Measurements from ENCODE around the gene VIPR2. TPM values are rescaled to one million over a fixed set of nuclear protein-coding genes. Genes with fewer than 3 reads are reported as not detected.
"Not testable (repeated sequence)": the region's sequence is repeated elsewhere in the genome, so short reads cannot be mapped to it uniquely, and the experiment has no call there.

Gene VIPR2
- total and polyA plus RNA-seq, 9 donors, result 6.7 to 11.3 (median 8.6) TPM

GRCh38 chr7:159107161-159107892, 37.3 kb downstream of the VIPR2 start:
- peak; percentile 82 for DNase-seq
- WGBS (ENCODE audit: insufficient coverage), result 61% methylated on average over 12 of the region's 13 CpGs
- Histone ChIP-seq H3K9me3 (replicated peaks; ENCODE audit: control insufficient read depth, low read depth, low read length) (no peaks in the 10 kb centered on the region), H3K27me3 (ENCODE audit: control insufficient read depth, insufficient read depth, low read length) (no peaks in the 10 kb centered on the region), H3K36me3 (ENCODE audit: control insufficient read depth, insufficient read depth, low read length) (no peaks in the 10 kb centered on the region), H3K27ac (ENCODE audit: low read length) (peak overlapping the region; percentile 62), H3K4me3 (ENCODE audit: low read length) (no peak overlapping the region), H3K4me1 (ENCODE audit: control insufficient read depth, insufficient read depth, low read length) (peaks cover 50% of the 10 kb centered on the region)

GRCh38 chr7:159105832-159106811, 38.5 kb downstream of the VIPR2 start:
- H3K4me3 ChIP-seq (ENCODE audit: low read length), result no peak overlapping the region
- WGBS (ENCODE audit: insufficient coverage), result 59% methylated on average over 12 of the region's 13 CpGs
- DNase-seq, result no peak
- H3K9me3 ChIP-seq (replicated peaks; ENCODE audit: control insufficient read depth, low read depth, low read length), result no peaks in the 10 kb centered on the region
- H3K27me3 ChIP-seq (ENCODE audit: control insufficient read depth, insufficient read depth, low read length), result no peaks in the 10 kb centered on the region
- peak overlapping the region; percentile 62 for H3K27ac ChIP-seq (ENCODE audit: low read length)
- H3K4me1 ChIP-seq (ENCODE audit: control insufficient read depth, insufficient read depth, low read length), result peaks cover 50% of the 10 kb centered on the region
- no peaks in the 10 kb centered on the region for H3K36me3 ChIP-seq (ENCODE audit: control insufficient read depth, insufficient read depth, low read length)

- Histone ChIP-seq H3K36me3 (ENCODE audit: control insufficient read depth, insufficient read depth, low read length) (no peaks in the 10 kb centered on the region), H3K9me3 (replicated peaks; ENCODE audit: control insufficient read depth, low read depth, low read length) (no peaks in the 10 kb centered on the region), H3K4me3 (ENCODE audit: low read length) (no peak overlapping the region), H3K27ac (ENCODE audit: low read length) (no peak overlapping the region), H3K27me3 (ENCODE audit: control insufficient read depth, insufficient read depth, low read length) (no peaks in the 10 kb centered on the region), H3K4me1 (ENCODE audit: control insufficient read depth, insufficient read depth, low read length) (peaks cover 50% of the 10 kb centered on the region)
- 89% methylated on average over 8 of the region's 14 CpGs for WGBS (ENCODE audit: insufficient coverage)
- no peak for DNase-seq
Observed at GRCh38 chr7:159105066-159105780, 39.4 kb downstream of the VIPR2 start.

- Histone ChIP-seq H3K4me3 (ENCODE audit: low read length) (no peak overlapping the region), H3K36me3 (ENCODE audit: control insufficient read depth, insufficient read depth, low read length) (peaks cover 3% of the 10 kb centered on the region), H3K4me1 (ENCODE audit: control insufficient read depth, insufficient read depth, low read length) (peaks cover 51% of the 10 kb centered on the region), H3K27ac (ENCODE audit: low read length) (no peak overlapping the region), H3K9me3 (replicated peaks; ENCODE audit: control insufficient read depth, low read depth, low read length) (no peaks in the 10 kb centered on the region), H3K27me3 (ENCODE audit: control insufficient read depth, insufficient read depth, low read length) (no peaks in the 10 kb centered on the region)
- DNase-seq, result no peak
- WGBS (ENCODE audit: insufficient coverage), result 76% methylated on average over 17 of the region's 19 CpGs
Observed at GRCh38 chr7:159104188-159104920, 40.3 kb downstream of the VIPR2 start.

GRCh38 chr7:159103382-159104187, 41.1 kb downstream of the VIPR2 start:
- H3K4me1 ChIP-seq (ENCODE audit: control insufficient read depth, insufficient read depth, low read length), result peaks cover 53% of the 10 kb centered on the region
- DNase-seq, result no peak
- H3K27me3 ChIP-seq (ENCODE audit: control insufficient read depth, insufficient read depth, low read length), result no peaks in the 10 kb centered on the region
- WGBS (ENCODE audit: insufficient coverage), result 98% methylated on average over 6 of the region's 21 CpGs
- no peak overlapping the region for H3K27ac ChIP-seq (ENCODE audit: low read length)
- H3K4me3 ChIP-seq (ENCODE audit: low read length), result no peak overlapping the region
- peaks cover 3% of the 10 kb centered on the region for H3K36me3 ChIP-seq (ENCODE audit: control insufficient read depth, insufficient read depth, low read length)
- no peaks in the 10 kb centered on the region for H3K9me3 ChIP-seq (replicated peaks; ENCODE audit: control insufficient read depth, low read depth, low read length)

- no peaks in the 10 kb centered on the region for H3K9me3 ChIP-seq (replicated peaks; ENCODE audit: control insufficient read depth, low read depth, low read length)
- peaks cover 53% of the 10 kb centered on the region for H3K4me1 ChIP-seq (ENCODE audit: control insufficient read depth, insufficient read depth, low read length)
- peaks cover 3% of the 10 kb centered on the region for H3K36me3 ChIP-seq (ENCODE audit: control insufficient read depth, insufficient read depth, low read length)
- no peak overlapping the region for H3K4me3 ChIP-seq (ENCODE audit: low read length)
- H3K27ac ChIP-seq (ENCODE audit: low read length), result no peak overlapping the region
- DNase-seq, result no peak
- 78% methylated on average over 14 of the region's 14 CpGs for WGBS (ENCODE audit: insufficient coverage)
- H3K27me3 ChIP-seq (ENCODE audit: control insufficient read depth, insufficient read depth, low read length), result no peaks in the 10 kb centered on the region
Observed at GRCh38 chr7:159102681-159103381, 41.8 kb downstream of the VIPR2 start.

- peaks cover 52% of the 10 kb centered on the region for H3K4me1 ChIP-seq (ENCODE audit: control insufficient read depth, insufficient read depth, low read length)
- not testable (repeated sequence) for DNase-seq; H3K9me3 ChIP-seq (replicated peaks; ENCODE audit: control insufficient read depth, low read depth, low read length); H3K36me3 ChIP-seq (ENCODE audit: control insufficient read depth, insufficient read depth, low read length); H3K4me3 ChIP-seq (ENCODE audit: low read length); H3K27ac ChIP-seq (ENCODE audit: low read length); H3K27me3 ChIP-seq (ENCODE audit: control insufficient read depth, insufficient read depth, low read length)
- 96% methylated on average over 24 of the region's 42 CpGs for WGBS (ENCODE audit: insufficient coverage)
Observed at GRCh38 chr7:159101661-159102091, 43.0 kb downstream of the VIPR2 start.

GRCh38 chr7:159101083-159101395, 43.6 kb downstream of the VIPR2 start:
- not testable (repeated sequence) for H3K4me3 ChIP-seq (ENCODE audit: low read length); H3K27ac ChIP-seq (ENCODE audit: low read length); H3K36me3 ChIP-seq (ENCODE audit: control insufficient read depth, insufficient read depth, low read length); H3K9me3 ChIP-seq (replicated peaks; ENCODE audit: control insufficient read depth, low read depth, low read length); H3K27me3 ChIP-seq (ENCODE audit: control insufficient read depth, insufficient read depth, low read length); DNase-seq
- H3K4me1 ChIP-seq (ENCODE audit: control insufficient read depth, insufficient read depth, low read length), result peaks cover 52% of the 10 kb centered on the region
- 97% methylated on average over 27 of the region's 33 CpGs for WGBS (ENCODE audit: insufficient coverage)

All from muscle of leg (tissue), 11 donors.